SK-N-DZ (cell line): Measurements from ENCODE around the gene NLRP9.

ENCODE experiments used
- DNase-seq: peaks from one replicate; pipeline ENCODE4 v3.0.0-alpha.2; 2015; ENCODE audit warnings: low spot score

The NLRP9 gene

DNA sequence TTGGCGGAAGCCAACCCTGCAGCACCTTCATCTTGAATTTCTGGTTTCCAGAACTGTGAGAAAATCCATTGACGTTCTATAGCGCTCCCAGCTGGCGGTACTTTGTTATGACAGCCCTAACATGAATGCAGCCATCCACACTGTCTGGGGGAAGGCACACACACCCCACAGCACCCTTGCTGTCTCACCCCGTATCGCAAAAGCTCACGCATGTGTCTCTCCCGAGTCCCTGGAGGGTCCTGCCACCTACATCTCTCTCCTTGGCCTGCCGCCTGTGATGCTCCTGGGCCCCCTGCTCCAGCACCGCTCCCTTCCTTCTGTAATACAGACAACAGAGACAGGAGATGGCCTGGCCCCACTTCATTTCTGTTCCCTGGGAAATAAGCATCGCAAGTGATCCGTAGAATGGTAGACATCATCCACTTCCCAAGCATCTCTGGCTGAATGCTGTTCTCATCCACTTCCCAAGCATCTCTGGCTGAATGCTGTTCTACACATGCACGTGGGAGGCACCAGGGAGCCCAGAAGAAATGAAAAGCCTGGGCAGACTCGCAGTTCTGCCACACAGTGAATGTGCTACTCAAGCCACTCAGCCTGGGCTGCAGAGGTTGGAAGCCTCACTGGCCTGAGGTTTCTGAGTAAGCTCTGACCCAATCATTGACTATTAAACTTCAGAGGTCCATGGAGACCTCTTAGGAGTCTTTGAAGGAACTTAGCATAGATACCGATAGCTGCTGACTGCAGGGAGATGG is 33.5 kb downstream of the NLRP9 start:
- DNase-seq: no peak

DNA sequence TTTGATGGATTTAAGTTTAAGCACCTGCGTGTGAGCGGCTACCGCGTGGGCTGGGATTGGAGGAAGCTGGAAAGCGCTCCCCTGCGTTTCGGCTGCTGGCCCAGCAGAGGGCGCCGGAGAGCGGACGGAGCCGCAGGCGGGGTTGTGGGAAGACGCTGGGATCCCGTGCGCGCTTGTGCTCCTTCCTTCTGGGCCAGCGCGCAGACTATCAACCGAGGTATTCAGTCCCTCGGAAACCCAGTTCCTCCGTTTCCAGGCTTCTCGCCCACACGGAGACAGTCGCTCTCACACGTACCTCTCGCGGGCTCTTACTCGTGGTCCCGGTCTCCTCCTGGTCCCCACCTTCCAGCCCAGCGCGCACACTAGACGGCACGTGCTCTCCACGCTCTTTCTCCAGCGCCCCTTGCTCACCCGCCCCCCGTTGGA is 34.4 kb downstream of the NLRP9 start:
- DNase-seq: no peak

DNA sequence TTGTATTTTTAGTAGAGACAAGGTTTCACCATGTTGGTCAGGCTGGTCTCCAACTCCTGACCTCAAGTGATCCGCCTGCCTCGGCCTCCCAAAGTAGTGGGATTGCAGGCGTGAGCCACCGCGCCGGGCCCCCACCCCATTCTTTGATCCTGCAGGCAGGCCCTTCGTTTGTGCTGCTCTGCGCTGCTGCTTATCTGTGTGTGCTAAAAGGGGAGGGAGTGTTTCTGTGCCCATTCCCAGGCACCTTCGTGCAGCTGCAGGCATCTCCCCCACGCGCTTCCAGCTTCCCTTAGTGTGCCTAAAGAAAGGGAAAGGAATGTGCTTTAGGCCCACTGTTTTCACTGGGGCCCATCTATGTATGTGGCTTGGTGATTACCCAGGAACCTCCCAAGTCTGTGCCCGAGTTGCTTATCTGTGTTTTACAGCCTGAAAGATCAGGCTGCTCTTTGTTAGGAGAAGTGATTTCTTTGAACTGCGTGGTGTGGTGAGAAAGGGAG is 36.0 kb downstream of the NLRP9 start:
- no peak for DNase-seq

DNA sequence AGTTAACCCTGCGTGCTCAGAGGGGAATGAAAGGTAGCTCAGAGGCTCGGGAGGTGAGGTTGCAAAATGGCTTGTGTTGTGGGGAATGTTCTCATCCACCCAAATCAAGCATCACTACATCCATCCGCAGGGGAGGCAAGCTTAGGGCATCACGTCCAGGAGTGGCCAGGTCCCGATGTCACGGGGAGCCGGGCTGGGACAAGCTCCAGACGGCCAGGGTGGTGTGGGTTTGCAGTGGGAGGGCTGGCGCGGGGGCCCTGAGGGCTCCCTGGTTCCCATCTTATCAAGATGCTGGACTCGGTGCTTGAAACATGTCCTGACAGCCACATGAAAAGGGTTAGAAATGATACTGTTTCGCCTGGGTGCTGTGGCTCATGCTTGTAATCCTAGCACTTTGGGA is 37.4 kb downstream of the NLRP9 start:
- DNase-seq: no peak

DNA sequence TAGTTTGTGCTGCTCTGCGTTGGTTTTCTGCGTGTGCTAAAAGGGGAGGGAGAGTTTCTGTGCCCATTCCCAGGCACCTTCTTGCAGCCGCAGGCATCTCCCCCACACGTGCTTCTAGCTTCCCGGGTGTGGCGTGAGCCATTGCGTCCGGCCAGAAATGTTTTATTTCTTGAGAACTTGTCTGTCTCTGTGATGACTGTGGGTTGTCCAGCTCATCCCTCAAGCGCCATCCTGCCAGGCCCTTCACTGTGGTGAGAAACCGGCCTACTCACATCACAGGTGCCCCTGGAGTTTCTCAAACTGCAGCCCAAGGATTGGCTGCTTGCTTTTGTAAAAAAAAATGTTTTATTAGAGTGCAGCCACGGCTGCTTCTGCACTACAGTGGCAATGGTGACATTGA is 39.0 kb downstream of the NLRP9 start:
- DNase-seq: no peak

DNA sequence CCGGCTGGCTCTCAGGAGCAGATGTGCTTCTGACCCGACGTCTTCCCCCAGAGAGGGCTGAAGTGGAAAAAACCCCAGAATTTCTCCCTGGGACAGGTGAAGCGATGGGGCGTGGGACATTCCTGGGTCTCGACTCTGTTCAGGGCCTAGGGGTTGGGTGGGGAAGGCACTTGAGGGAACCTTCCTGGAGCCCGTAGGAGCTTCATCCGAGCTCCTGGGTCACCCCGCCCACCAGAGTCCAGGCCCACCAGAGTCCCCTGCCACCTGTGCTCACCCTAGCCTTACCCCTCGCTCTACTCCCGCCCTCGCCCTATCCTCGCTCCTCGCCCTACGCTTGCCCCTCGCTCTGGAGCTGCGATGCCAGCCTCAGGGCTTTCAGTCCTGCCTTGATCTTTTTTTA is 39.9 kb downstream of the NLRP9 start:
- no peak for DNase-seq

DNA sequence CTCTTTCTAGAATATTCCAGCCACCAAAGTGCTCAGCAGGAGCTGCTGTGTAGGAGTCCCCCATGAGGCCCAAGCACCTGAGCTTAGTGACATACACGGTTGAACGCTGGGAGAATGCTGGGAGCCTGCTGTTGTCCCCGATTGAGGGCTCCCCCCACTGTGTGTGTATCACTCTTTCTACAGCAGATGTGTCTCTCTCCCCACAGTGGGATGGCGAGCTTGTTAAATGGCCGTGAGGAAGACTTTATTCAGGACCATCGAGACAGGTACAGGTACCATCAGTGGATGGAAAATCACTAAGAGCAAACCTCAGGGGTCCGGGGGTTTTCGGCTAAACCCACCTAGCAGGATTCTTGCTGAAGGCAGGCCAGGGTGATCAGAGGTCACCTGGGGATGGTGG is 40.5 kb downstream of the NLRP9 start:
- DNase-seq: no peak

DNA sequence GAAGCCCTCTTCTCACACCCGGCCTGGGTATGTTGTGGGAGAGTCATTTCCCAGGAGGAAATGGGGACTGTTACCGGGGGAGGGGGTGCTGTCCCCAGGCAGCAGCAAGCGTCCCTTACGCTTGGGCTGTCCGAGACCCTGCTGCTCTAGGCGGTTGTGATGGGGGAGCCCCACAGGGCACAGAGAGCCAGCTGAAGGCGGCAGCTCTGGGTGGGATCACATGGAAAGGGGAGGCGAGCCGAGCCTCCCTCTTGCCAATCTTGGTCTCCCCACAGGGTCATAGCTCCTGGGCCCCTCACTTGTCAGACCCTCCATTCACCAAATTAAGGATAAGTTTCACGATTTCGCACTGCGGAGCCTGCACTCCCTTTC is 41.1 kb downstream of the NLRP9 start:
- no peak for DNase-seq

DNA sequence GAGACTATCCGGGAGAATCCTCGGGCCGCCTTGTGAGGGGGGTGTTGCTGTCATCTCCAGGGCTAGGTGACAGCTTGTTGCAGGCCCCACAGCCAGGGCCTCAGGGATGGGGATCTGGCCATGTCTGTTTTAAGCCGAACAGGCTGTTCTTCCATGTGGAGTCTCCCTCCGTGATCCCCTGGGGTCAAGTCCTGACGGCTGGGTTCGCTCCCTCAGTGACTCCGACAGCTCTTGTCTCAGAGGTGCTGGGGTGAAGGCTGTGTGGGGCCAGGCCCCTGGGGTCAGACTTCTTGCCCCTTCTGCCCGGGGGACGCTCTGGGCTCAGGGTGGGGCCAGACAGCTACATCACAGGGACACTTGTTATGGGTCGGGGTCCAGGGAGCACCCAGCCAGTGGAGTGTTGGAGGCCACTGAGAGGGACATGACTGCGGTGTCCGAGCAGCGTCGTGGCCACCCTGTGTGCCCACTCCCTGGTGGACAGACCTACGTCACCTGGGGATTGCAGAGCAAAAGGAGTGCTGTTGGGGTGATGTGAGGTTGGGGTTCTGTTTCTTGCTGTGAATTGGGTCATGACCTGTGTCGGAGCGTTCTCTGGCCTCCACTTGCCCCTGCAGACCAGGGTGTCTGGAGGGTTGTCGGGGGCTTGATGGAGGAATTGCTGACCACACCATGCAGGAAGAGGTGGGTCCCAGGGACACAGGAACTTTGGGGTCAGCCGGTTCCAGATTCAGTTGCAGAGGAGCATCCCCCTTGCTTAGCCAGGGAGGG is 41.7 kb downstream of the NLRP9 start:
- DNase-seq: no peak

DNA sequence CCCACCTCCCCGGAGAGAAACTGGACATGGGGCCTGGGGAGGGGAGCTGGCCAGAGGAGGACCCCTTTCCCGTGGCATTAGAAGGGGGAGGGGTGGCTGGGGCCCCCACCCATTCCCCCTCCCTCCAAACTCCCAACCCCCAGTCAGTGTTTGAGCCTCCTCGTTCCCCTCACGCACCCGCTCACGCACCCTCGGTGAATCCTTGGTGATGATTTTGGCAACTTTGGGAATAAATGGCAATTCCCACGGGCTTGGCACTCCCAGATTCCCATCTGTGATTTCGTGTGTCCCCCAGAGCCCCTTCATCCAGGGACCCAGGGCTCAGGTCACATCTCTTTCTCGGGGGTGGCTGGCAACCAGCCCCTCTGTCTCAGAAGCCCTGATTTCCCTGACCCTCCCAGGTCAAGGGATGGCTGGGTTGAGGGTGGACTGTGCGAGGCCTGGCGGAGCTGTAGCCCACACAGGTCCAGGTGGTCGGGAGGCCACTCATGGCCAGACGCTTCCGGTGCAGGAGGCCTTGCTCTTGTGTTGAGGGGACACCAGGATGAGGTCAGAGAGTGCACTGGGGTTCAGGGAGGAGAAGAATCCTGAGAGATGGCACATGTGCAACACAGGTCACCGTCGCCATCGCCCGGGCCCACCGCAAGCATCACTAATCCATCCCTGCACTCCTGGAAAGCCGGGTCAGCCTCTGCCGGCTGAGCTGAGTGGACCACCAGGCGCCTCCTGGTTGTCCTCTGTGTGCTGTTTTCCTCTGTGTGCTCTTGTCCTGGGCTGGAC is 42.5 kb downstream of the NLRP9 start:
- no peak for DNase-seq

DNA sequence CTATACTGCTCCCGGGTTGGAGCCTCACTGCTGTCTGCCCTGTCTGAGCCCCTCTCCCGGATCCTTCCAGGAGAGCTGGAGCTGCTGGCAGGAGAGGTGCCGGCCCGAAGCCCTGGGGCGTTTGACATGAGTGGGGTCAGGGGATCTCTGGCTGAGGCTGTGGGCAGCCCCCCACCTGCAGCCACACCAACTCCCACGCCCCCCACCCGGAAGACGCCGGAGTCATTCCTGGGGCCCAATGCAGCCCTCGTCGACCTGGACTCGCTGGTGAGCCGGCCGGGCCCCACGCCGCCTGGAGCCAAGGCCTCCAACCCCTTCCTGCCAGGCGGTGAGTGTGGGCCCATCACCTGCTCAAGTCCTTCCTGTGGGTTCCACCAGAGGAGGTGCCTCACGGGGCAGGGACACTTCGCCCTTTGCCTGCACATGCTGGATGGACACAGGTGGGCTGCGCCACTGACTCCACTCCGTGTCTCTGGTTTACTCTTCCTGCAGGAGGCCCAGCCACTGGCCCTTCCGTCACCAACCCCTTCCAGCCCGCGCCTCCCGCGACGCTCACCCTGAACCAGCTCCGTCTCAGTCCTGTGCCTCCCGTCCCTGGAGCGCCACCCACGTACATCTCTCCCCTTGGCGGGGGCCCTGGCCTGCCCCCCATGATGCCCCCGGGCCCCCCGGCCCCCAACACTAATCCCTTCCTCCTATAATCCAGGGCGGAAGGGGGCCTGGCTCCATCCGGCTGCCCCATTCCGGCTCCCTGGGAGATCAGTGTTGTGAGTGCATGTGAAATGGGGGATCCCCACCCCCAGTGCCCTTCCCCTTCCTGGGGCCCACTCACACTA is 43.3 kb downstream of the NLRP9 start:
- DNase-seq: no peak

DNA sequence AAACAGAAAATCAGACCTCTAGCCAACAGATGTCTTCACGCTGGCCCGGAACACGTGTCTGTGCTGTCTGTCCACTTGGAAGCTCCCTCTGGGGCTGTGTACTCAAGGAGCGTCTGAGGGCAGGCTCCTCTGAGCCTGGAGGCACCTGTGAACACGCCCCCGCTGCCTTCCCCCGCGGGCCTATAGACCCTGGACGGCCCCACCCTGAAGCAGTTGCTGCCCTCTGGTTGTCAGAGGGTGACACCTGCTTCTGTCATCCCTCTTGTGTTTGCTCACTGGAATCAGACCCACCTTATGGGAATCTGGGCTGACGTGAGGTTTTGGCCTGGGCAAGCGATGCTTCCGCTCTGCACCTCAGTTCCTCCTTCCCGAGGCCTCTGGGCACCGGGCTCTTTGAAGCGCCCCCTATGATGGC is 44.0 kb downstream of the NLRP9 start:
- DNase-seq: no peak

DNA sequence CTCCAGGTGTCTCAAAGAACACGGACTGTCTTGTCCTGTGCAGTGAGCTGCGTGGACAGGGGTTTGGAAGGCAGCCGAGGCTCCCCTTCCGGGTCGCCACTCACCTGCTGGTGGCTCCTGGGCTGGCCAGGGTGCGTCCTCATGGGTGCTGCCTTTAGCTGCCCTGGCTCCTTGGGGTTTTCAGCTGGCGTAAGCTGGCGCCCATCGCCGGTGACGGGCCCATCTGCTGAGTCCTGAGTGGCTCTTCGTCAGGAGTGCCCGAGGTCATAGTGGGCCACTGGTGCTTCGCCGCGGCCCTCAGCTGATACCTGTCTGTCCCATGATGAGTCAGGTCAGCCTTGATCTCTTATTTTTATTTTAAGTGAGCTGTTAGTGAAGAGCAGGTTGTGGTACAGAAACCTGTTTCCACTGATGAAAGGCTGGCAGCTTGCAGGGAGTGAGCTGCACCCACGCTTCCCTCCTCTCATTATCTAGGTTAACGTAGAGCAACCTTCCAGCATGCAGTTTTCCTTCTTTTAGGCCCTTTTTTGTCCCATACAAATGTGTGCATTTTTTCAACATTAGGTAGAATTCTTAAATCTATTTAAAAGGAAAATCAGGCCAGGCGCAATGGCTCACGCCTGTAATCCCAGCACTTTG is 44.7 kb downstream of the NLRP9 start:
- no peak for DNase-seq

DNA sequence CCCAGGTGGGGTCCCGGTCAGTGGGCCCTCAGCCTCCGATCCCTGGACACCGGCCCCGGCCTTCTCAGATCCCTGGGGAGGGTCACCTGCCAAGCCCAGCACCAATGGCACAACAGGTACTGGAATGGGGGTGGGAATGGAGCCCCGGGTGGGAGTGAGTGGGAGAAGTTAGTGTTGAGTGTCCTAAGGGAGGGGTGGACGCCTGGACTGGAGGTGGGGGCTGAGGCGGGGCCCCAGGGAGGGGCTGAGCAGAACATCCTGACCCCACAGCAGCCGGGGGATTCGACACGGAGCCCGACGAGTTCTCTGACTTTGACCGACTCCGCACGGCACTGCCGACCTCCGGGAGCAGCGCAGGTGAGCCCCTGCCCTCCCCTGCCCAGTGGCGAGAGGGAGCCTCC is 45.5 kb downstream of the NLRP9 start:
- DNase-seq: no peak

DNA sequence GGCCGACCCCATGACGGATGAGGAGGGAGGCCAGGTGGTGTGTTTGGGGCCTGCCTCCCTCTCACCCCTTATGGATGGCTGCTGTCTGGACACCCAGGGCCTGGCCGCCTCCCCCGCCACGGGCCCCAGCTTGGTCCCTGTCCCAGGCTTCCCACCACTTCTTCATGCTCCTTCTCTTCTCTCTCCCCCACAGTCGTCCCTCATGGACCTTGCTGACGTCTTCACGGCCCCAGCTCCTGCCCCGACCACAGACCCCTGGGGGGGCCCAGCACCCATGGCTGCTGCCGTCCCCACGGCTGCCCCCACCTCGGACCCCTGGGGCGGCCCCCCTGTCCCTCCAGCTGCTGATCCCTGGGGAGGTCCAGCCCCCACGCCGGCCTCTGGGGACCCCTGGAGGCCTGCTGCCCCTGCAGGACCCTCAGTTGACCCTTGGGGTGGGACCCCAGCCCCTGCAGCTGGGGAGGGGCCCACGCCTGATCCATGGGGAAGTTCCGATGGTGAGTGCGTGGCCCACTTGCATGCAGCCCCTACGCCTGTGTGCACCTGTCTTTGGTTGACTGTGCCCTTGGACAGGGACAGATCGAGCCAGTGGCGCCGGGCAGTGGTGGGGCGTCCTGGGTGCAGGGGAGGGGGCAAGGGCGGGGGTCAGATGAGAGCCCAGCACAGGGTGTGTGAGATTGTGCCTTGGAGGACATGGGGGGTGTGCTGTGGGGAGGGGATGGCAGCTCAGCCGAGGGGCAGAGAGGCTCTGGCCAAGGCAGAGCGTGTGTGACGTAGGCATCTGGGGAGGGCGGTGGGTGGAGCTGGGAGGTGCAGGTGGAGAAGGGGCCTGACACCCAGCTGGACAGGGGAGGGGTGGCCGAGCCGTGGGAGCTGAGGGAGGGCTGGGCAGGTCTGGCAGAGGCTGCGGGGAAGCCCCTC is 46.4 kb downstream of the NLRP9 start:
- DNase-seq: no peak

DNA sequence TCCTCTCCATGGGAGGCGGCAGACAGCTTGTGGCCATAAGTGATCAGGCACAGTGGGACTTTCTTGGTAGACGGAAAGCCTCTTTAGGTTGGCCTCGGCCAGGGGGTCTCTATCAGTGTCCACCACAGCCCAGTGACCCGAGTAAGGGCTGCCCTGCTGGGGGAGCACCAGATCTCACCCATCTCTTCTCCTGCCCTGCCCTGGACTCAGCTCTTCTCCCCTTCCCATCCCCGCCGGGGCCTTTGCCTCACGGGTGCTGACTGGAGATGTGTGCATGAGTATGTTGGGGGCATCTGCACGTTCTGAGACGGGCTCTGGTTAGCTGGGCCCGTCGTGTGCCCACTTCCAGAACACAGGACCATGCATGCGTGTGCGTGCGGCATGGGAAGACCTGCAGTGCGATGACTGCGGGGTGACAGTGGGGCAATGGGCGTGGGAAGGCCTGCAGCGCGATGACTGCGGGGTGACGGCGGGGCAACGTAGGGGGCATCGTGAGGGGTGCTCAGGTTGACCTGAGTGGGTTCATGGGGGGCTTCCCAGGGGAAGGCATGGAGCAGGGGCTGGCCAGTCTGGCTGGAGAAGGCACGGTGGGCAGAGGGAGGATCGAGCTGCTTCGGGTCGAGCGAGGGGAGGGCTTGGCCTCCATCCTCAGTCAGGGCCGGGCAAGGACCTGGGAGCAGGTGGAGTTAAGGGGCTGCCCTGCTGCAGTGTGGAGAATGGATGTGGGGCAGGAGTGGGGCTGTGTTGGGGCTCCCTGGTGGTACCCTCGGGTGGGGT is 47.2 kb downstream of the NLRP9 start:
- no peak for DNase-seq

DNA sequence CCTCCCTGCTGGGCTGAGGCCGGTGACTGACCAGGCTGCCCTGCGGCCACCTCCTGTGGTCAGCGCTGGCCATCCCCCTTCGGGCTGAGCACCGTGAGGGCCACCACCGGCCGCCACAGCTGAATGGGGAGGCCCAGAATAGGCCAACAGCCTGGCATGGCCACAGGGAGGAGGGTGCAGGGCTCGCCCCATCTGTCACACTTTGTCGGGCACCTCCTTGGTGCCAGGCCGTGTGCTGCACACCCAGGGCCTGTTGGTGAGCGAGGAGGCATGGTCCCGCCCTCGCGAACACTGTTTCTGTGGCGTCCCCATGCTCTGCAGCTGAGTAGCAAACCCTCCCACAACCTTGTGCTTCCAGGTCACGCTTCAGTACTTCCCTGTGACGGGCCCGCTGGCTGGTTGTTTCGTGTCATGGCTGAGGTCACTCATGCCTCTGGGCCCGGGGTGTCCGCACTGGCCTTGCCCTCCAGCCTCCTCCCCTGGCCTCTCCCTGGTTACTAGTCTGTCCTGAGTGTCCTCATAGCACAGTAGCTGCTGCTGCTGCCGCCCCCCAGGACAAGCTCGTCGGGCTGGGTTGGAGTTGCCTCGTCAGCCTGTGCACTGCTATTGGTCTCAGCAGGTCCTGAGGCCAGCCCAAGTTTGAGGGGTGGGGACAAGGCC is 48.0 kb downstream of the NLRP9 start:
- DNase-seq: no peak

DNA sequence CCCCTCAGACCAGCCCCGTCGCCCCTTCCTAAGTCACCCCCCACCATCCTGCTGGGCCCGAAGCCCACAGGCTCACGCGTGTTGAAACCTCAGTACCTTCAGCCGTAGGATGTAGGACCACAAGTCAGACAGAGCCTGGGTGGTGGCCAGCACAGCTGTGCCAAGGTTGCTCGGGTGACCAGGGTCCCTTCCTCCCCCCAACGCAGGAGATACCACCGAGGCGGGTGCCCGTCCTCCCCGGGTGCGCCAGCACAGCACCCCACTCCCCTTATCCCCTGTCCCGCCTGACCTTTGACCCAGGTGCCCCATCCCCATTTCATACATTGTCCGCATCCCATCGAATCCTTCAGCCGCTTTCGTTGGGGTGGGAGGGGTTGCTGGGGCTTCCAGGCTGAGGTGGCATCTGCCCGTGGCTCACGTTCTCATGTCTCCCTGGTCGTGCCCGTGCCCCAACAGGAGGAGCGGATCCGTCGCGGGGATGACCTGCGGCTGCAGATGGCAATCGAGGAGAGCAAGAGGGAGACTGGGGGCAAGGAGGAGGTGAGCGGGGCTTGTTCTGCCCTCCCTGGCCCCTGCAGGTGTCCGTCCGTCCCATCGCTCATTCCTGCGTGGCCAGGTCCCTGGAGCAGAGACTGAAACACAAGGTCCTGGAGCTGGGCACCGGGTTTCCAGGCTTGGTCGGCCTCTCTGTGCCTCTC is 48.6 kb downstream of the NLRP9 start:
- no peak for DNase-seq
